ENCODE results near the gene GJD2.

The GJD2 gene

GRCh38 chr15:34754674-34755418, at the start of gene GJD2:
GJD2 (minus strand) TSS chr15:34754998; CDS start chr15:34754488, 510 bp downstream.
- peak within 1 kb of the TSS in 2 of 7 experiments; percentile 14 to 16 for H3K4me3 ChIP-seq

GRCh38 chr15:34804113-34804512, 49.3 kb upstream of the GJD2 start:
- H3K4me3 ChIP-seq, result no peak overlapping the region
- no peak overlapping the region for H3K27ac ChIP-seq

More at GRCh38 chr15:34754674-34755418, at the start of gene GJD2:
- no peak within 1 kb of the TSS for H3K27ac ChIP-seq

- H3K27ac ChIP-seq, result no peak overlapping the region
- H3K4me3 ChIP-seq, result no peak overlapping the region
Observed at GRCh38 chr15:34802803-34803750, 48.3 kb upstream of the GJD2 start.

GRCh38 chr15:34802371-34802770, 47.6 kb upstream of the GJD2 start:
- Histone ChIP-seq H3K27ac (no peak overlapping the region), H3K4me3 (no peak overlapping the region)

- no peak overlapping the region for H3K27ac ChIP-seq
- H3K4me3 ChIP-seq, result no peak overlapping the region
Observed at GRCh38 chr15:34799149-34800101, 44.6 kb upstream of the GJD2 start.

GRCh38 chr15:34796847-34797435, 42.1 kb upstream of the GJD2 start:
- Histone ChIP-seq H3K27ac (no peak overlapping the region), H3K4me3 (no peak overlapping the region)

- Histone ChIP-seq H3K4me3 (no peak within 1 kb of the TSS), H3K27ac (no peak within 1 kb of the TSS)
Observed at GRCh38 chr15:34795267-34796081, 40.7 kb upstream of the GJD2 start, which contains the start of gene ACTC1. ACTC1 (minus strand) TSS chr15:34795549; CDS start chr15:34794808, 741 bp downstream.

GRCh38 chr15:34794590-34795206, 39.9 kb upstream of the GJD2 start:
- H3K27ac ChIP-seq, result no peak overlapping the region
- no peak overlapping the region for H3K4me3 ChIP-seq

- Histone ChIP-seq H3K27ac (no peak overlapping the region), H3K4me3 (no peak overlapping the region)
Observed at GRCh38 chr15:34793901-34794300, 39.1 kb upstream of the GJD2 start.

GRCh38 chr15:34793071-34793470, 38.3 kb upstream of the GJD2 start:
- H3K4me3 ChIP-seq, result no peak overlapping the region

GRCh38 chr15:34791701-34792100, 36.9 kb upstream of the GJD2 start:
- H3K4me3 ChIP-seq, result no peak overlapping the region
- peak overlapping the region in 1 of 21 experiments; percentile 13 for H3K27ac ChIP-seq

More at GRCh38 chr15:34793071-34793470, 38.3 kb upstream of the GJD2 start:
- no peak overlapping the region for H3K27ac ChIP-seq

GRCh38 chr15:34790121-34790520, 35.3 kb upstream of the GJD2 start:
- no peak overlapping the region for H3K27ac ChIP-seq
- no peak overlapping the region for H3K4me3 ChIP-seq

- no peak overlapping the region for H3K27ac ChIP-seq
- no peak overlapping the region for H3K4me3 ChIP-seq
Observed at GRCh38 chr15:34789326-34789725, 34.5 kb upstream of the GJD2 start.

GRCh38 chr15:34786206-34786605, 31.4 kb upstream of the GJD2 start:
- H3K27ac ChIP-seq, result no peak overlapping the region
- H3K4me3 ChIP-seq, result no peak overlapping the region

GRCh38 chr15:34783991-34784390, 29.2 kb upstream of the GJD2 start:
- H3K4me3 ChIP-seq, result no peak overlapping the region
- H3K27ac ChIP-seq, result no peak overlapping the region

- Histone ChIP-seq H3K4me3 (no peak overlapping the region), H3K27ac (no peak overlapping the region)
Observed at GRCh38 chr15:34783431-34783830, 28.6 kb upstream of the GJD2 start.

- Histone ChIP-seq H3K4me3 (no peak overlapping the region), H3K27ac (no peak overlapping the region)
Observed at GRCh38 chr15:34782901-34783300, 28.1 kb upstream of the GJD2 start.

GRCh38 chr15:34780725-34781124, 25.9 kb upstream of the GJD2 start:
- no peak overlapping the region for H3K27ac ChIP-seq
- no peak overlapping the region for H3K4me3 ChIP-seq

Data from skin epidermis (tissue), 12 donors.